ENCODE results near the gene RAB19. TPM values are rescaled to one million over a fixed set of nuclear protein-coding genes. Genes with fewer than 3 reads are reported as not detected.

The RAB19 gene, protein sequence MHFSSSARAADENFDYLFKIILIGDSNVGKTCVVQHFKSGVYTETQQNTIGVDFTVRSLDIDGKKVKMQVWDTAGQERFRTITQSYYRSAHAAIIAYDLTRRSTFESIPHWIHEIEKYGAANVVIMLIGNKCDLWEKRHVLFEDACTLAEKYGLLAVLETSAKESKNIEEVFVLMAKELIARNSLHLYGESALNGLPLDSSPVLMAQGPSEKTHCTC
- not detected in 2 replicates for total RNA-seq

DNA sequence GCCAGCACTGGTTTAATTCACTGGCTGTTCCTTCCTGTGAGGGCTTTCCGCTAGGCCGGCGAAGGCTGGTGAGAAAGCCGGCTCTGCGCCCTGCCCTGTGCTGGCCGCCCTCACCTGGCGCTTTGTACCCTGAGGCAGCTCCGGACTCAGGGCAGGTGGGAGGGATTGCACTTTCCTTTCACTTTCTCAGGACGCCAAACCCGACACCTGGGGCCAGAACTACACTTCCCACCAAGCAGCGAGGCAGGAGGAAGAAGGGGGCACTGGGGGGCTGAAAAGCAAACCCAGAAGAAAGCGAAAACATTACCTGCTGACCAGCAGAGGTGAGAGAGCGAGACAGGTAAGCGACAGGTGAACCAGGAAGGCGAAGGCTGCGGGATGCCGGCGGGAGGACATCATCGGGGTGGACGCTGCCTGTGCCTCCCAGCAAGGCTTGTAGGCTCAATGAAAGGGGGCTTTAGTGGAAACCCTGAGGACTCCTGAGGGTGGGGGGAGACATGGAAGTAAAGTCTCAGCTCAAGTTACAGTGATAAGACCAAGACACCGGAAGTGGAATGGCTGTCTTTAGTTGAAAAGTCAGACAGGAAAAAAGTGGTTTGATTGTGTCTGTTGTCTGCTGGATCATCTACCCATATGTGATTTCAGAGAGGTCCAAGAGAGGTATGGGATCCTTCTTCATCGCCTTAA lies at the start of gene RAB19:
Gene RAB19, plus strand, starts transcription at position 181 of the 687 bp plus-strand sequence. CDS start 3,589 bp downstream, outside the sequence.

DNA sequence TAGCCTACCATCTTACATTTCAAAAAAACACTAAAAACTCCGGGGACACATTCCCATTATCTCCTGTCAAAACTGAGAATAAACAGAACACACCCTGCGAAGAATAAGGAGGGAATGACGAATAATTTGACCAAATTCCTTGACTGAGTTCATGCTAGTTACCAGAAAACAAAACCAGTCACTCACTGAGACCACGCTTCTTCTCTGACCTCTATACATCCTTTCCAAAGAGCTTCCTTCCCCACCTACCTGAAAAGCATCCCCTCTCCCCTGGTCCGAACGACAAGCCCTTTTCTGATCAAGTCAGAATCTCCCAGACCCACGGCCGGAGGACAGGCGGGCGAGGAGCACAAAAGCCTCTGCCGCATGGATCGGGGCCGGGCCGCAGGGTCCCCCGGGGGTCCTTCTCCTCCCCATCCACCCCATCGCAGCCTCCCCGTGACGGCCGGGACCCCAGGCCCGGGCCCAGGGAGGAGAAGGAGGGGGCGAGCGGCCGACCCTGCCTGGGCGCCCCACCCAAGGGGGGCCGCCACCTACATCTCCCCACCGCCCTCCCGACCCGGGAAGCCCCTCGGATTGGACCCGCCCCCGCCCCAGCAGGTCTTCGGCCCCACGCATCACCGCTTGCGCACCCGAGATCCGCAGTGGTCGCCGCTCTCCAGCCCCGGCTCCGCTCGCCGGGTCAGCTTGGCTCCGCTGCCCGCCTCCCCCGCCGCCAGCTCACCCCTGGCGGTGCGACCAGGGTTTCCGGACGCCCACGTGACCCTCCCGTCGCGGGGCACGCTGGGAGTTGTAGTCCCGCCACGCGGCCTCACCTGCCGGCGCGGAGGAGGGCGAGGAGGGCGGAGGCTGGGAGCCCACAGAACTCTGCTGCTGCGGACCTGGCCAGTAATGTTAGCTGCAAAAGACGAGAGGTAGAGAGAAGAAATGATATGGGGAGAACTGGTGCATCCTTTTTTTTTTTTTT lies 5.8 kb upstream of the RAB19 start, which contains the start of gene SLC37A3:
Gene SLC37A3, minus strand, starts transcription at position 747 of the 967 bp plus-strand sequence. CDS start 16,004 bp downstream, outside the sequence.

Other genes starting within 250 kb of the RAB19 start
- gene KDM7A, start 227.1 kb upstream of the RAB19 start, total RNA-seq = 0.67 and 0.89 TPM in 2 replicates
- gene SLC37A3, start 5.5 kb upstream of the RAB19 start, total RNA-seq = 23.2 and 29.1 TPM in 2 replicates
- 38.4 and 38.7 TPM in 2 replicates for gene MKRN1, start 75.4 kb downstream of the RAB19 start, total RNA-seq
- 3.2 and 4.3 TPM in 2 replicates for gene DENND2A, start 236.8 kb downstream of the RAB19 start, total RNA-seq